ENCODE results near the gene ZNF446. TPM values are rescaled to one million over a fixed set of nuclear protein-coding genes. Genes with fewer than 3 reads are reported as not detected.

ZNF446 gene
- 17.8 and 18.0 TPM in 2 replicates for total RNA-seq (2014; rRNA removed; shearing (Covaris generic))
- 5.8 and 6.4 TPM in 2 replicates for polyA plus RNA-seq (2016; fragmentation: Nextera tagmentation; extraction: Ambion mirVana)

DNA sequence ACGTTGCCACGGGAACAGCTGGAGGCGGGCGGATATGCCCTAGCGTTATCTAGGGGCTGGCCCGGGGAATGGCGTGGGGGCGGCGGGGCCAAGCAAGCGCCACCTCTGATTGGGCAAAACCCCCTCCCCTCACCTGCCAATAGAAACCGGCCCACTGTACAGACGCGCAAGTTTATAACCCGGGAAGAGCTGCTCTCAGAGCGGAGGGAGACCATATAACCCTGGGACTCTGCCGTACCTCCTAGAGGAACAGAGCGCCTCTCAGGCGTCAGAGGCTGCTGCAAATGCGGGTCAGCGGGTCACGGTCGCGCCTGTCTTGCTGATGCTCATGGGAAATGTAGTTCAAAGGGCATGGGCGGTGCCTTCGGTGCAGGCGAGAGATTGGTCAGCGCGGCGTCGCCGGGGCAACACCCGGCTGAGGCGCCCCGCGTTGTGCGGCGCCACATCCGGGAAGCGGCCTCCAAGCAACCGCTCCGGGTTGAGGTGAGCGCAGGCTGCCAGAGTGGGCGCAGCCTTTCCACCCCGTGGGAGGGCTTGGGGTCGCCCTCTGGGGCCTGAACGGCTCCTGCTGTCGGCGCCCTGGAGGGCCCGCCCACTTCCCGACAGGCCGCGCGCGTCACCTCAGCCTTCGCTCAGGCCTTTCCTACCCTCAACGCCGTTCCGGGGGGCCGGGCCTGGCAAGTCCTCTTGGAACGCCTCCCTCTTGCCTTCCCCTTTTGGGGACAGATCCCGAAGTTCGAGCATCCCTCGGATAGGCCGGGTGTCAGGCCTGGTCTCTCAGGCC lies at the start of gene ZNF446:
Gene ZNF446 (plus strand): TSS at position 639 of the 784 bp plus-strand sequence. CDS start 867 bp downstream, outside the sequence.
- Histone ChIP-seq H3K4me3 (peak within 1 kb of the TSS; percentile 76), H3K79me2 (ENCODE audit: insufficient read depth) (no peaks in the 10 kb centered on the region), H3K4me2 (ENCODE audit: unreplicated experiment) (peak within 1 kb of the TSS; percentile 73), H3K9me2 (ENCODE audit: insufficient read depth) (no peaks in the 10 kb centered on the region), H3K4me1 (ENCODE audit: insufficient read depth) (peaks cover 16% of the 10 kb centered on the region), H2AFZ (peak within 1 kb of the TSS; percentile 73), H3K27me3 (replicated peaks; ENCODE audit: insufficient read depth) (no peaks in the 10 kb centered on the region), H3K27ac (peak within 1 kb of the TSS; percentile 94), H3K9ac (peak within 1 kb of the TSS; percentile 88), H3F3A (ENCODE audit: insufficient read depth) (peaks cover 21% of the 10 kb centered on the region), H3K9me3 (ENCODE audit: low read depth) (no peaks in the 10 kb centered on the region), H3K36me3 (ENCODE audit: low read depth) (no peaks in the 10 kb centered on the region; the same call in 1 of the 2 replicates), H4K20me1 (ENCODE audit: insufficient read depth) (no peaks in the 10 kb centered on the region)
- in situ Hi-C loops (cut with MboI), result no loop called here
- DNase-seq, result peak; percentile 99
- 1% methylated on average over 53 to 64 of the region's 64 CpGs for WGBS, 2 experiments (ENCODE audit: low coverage in 1 of 2, low lambda C conversion rate in 2 of 2, missing lambda C conversion rate in 2 of 2)
- TF ChIP-seq EZH2phosphoT487 (IDR thresholded peaks at IDR 0.05; ENCODE audit: insufficient read depth, low read depth) (no peak), EZH2 (IDR thresholded peaks at IDR 0.05; ENCODE audit: insufficient read depth, poor library complexity, severe bottlenecking) (no peak)

- peaks cover 11% of the 10 kb centered on the region; the same call in 1 of the 2 replicates for H3K79me2 ChIP-seq (ENCODE audit: insufficient read depth)
- WGBS, 2 experiments (ENCODE audit: low coverage in 1 of 2, low lambda C conversion rate in 2 of 2, missing lambda C conversion rate in 2 of 2), result 50 to 60% methylated on average over 1 of the region's 1 CpG
- no peaks in the 10 kb centered on the region for H3K27me3 ChIP-seq (replicated peaks; ENCODE audit: insufficient read depth)
- H3F3A ChIP-seq (ENCODE audit: insufficient read depth), result 0 out of 2 replicates have a peak, but pooled peaks cover 7% of the 10 kb centered on the region
- H3K9me2 ChIP-seq (ENCODE audit: insufficient read depth), result no peaks in the 10 kb centered on the region
- no peak overlapping the region for H3K4me3 ChIP-seq
- no peak overlapping the region for H3K9ac ChIP-seq
- H3K9me3 ChIP-seq (ENCODE audit: low read depth), result peaks cover 17% of the 10 kb centered on the region
- no peaks in the 10 kb centered on the region for H4K20me1 ChIP-seq (ENCODE audit: insufficient read depth)
- no peak for TF ChIP-seq EZH2 (IDR thresholded peaks at IDR 0.05; ENCODE audit: insufficient read depth, poor library complexity, severe bottlenecking)
- TF ChIP-seq EZH2phosphoT487 (IDR thresholded peaks at IDR 0.05; ENCODE audit: insufficient read depth, low read depth), result no peak
- no peak overlapping the region for H3K27ac ChIP-seq
- DNase-seq, result no peak
- no peaks in the 10 kb centered on the region for H3K4me1 ChIP-seq (ENCODE audit: insufficient read depth)
- in situ Hi-C loops (cut with MboI), result no loop called here
- no peak overlapping the region for H3K4me2 ChIP-seq (ENCODE audit: unreplicated experiment)
- H3K36me3 ChIP-seq (ENCODE audit: low read depth), result peaks cover 25% of the 10 kb centered on the region
- H2AFZ ChIP-seq, result no peak overlapping the region
Observed at GRCh38 chr19:58428617-58429016, 47.5 kb upstream of the ZNF446 start.

DNA sequence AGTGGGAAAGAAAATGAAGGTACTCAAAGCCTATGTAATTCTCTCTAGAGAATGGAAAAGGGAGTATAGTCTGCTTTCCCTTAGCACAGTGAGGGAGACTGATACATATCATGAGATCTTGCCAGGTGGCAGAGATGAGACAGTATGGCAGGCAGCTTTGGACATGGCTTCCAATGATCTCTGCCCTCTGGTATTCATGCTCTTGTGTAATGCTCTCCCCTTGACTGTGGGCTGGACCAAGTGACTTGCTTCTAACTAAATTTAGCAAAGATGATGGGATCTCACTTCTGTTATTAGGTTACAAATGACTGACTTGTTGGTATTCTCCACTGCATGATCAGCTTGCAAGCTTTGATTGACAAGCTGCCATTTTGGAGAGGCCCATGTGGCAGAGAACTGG lies 46.4 kb upstream of the ZNF446 start:
- H3K27me3 ChIP-seq (replicated peaks; ENCODE audit: insufficient read depth), result no peaks in the 10 kb centered on the region
- H3K36me3 ChIP-seq (ENCODE audit: low read depth), result peaks cover 36% of the 10 kb centered on the region
- in situ Hi-C loops (cut with MboI), result no loop called here
- no peaks in the 10 kb centered on the region for H3K4me1 ChIP-seq (ENCODE audit: insufficient read depth)
- H3K9ac ChIP-seq, result no peak overlapping the region
- no peak overlapping the region for H3K4me2 ChIP-seq (ENCODE audit: unreplicated experiment)
- TF ChIP-seq EZH2 (IDR thresholded peaks at IDR 0.05; ENCODE audit: insufficient read depth, poor library complexity, severe bottlenecking) (no peak), EZH2phosphoT487 (IDR thresholded peaks at IDR 0.05; ENCODE audit: insufficient read depth, low read depth) (no peak)
- no peak overlapping the region for H2AFZ ChIP-seq
- H3K27ac ChIP-seq, result no peak overlapping the region
- no peaks in the 10 kb centered on the region for H4K20me1 ChIP-seq (ENCODE audit: insufficient read depth)
- H3K79me2 ChIP-seq (ENCODE audit: insufficient read depth), result peaks cover 14% of the 10 kb centered on the region; the same call in 1 of the 2 replicates
- H3K9me2 ChIP-seq (ENCODE audit: insufficient read depth), result no peaks in the 10 kb centered on the region
- 0 out of 2 replicates have a peak, but pooled peaks cover 13% of the 10 kb centered on the region for H3F3A ChIP-seq (ENCODE audit: insufficient read depth)
- peaks cover 21% of the 10 kb centered on the region for H3K9me3 ChIP-seq (ENCODE audit: low read depth)
- H3K4me3 ChIP-seq, result no peak overlapping the region
- DNase-seq, result peak; percentile 39

- Histone ChIP-seq H3K9ac (no peak overlapping the region), H3K4me1 (ENCODE audit: insufficient read depth) (no peaks in the 10 kb centered on the region), H3K27ac (no peak overlapping the region), H3F3A (ENCODE audit: insufficient read depth) (0 out of 2 replicates have a peak, but pooled peaks cover 13% of the 10 kb centered on the region), H3K4me3 (no peak overlapping the region), H3K9me3 (ENCODE audit: low read depth) (peaks cover 17% of the 10 kb centered on the region), H4K20me1 (ENCODE audit: insufficient read depth) (no peaks in the 10 kb centered on the region), H3K4me2 (ENCODE audit: unreplicated experiment) (no peak overlapping the region), H3K9me2 (ENCODE audit: insufficient read depth) (no peaks in the 10 kb centered on the region), H3K27me3 (replicated peaks; ENCODE audit: insufficient read depth) (no peaks in the 10 kb centered on the region), H3K79me2 (ENCODE audit: insufficient read depth) (peaks cover 35% of the 10 kb centered on the region), H2AFZ (no peak overlapping the region), H3K36me3 (ENCODE audit: low read depth) (peaks cover 57% of the 10 kb centered on the region)
- peak; percentile 26 for DNase-seq
- no peak for TF ChIP-seq EZH2 (IDR thresholded peaks at IDR 0.05; ENCODE audit: insufficient read depth, poor library complexity, severe bottlenecking)
- no peak for TF ChIP-seq EZH2phosphoT487 (IDR thresholded peaks at IDR 0.05; ENCODE audit: insufficient read depth, low read depth)
- 85 to 94% methylated on average over 2 of the region's 2 CpGs for WGBS, 2 experiments (ENCODE audit: low coverage in 1 of 2, low lambda C conversion rate in 2 of 2, missing lambda C conversion rate in 2 of 2)
- in situ Hi-C loops (cut with MboI), result no loop called here
Observed at GRCh38 chr19:58434217-58434616, 41.9 kb upstream of the ZNF446 start.

All from GM23248 (cell line).